ENCODE results near the gene LRRC45. TPM values are rescaled to one million over a fixed set of nuclear protein-coding genes. Genes with fewer than 3 reads are reported as not detected.

LRRC45 gene
- total RNA-seq, 1 donor from 2014 or later: 15.2 TPM

DNA sequence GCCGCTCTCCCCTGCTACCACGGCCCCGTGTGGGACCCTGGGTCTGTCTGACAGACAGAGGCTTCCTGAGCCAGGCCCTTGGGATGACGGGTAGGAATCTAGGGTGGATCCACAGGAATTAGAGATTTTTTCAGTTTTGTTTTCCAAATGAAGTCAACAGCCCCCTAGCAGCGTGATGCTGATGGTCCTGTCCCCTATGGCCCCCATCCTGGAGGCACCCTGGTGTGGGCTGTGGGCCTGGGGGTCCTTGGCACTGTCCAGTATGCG is 15.9 kb upstream of the LRRC45 start:
- no peak for DNase-seq (ENCODE audit: low read depth)

DNA sequence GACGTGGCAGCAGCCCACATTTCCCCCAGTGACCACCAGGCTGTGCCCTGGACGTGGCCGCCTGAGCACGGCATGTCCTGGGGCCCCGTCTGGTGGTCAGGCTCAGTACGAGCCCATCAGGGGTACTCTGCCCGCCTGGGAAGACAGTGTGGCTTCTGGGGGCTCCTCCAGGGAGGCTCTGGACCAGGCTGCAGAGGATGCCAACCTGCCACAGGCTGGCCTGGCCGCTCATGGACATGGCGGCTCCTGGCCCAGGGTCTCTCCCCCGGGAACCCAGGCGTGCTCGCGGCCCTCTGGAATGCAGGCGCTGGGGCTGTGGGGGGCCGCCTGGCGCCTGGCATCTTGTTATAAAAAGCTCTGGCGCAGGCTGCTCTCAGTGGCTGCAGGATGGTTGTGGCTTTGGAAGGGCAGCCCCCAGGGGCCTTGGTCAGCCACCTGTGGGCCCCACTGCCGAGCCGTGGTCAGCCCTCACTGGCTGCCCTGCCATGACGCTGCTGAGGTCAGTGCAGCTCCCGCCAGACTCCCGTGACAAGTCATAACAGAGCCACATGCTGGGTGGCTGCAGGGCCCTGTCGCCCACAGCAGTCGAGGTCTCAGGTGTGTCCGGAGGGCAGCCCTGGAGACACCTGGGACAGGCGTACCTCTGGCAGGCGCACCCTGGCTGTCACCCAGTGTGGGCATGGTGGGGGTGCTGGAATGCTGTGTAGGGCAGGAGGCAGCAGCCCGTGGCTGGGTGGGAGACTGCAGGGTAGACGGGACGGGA is 15.4 kb upstream of the LRRC45 start:
- DNase-seq (ENCODE audit: low read depth): no peak

DNA sequence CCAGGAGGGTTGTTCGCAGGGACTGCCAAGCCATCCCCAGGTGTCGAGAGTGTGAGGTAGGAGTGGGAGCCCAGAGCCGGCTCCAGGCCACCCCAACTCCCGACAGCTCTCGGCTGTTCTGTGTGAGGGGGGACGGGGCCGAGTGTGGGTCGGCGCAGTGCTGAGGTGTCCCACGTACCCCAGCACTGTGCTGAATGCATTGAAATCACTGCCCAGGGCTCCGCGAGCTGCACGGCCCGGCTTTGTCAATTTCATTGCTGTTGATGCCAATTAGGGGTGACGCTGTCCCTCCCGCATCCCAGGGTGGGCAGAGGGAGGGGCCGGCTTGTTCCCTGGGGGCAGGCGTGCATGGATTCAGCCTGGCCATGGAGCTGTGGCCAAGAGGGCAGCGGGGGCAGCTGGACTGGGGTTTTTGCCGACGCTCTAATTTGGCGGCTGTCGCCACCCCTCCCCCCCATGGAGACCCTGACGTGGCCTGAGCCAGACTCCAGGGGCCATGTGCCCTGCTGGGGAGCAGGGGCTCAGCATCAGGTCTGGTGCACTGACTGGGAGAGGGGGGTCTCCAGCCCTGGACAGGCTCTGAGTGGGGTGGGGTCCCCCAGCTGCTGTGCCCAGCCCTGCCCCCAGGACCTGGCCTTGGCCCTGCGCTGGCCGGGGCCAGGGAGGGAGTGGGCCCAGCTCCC is 14.7 kb upstream of the LRRC45 start:
- DNase-seq (ENCODE audit: low read depth): no peak

- DNase-seq (ENCODE audit: low read depth): no peak
Measured at GRCh38 chr17:82008941-82009405, 14.1 kb upstream of the LRRC45 start.

DNA sequence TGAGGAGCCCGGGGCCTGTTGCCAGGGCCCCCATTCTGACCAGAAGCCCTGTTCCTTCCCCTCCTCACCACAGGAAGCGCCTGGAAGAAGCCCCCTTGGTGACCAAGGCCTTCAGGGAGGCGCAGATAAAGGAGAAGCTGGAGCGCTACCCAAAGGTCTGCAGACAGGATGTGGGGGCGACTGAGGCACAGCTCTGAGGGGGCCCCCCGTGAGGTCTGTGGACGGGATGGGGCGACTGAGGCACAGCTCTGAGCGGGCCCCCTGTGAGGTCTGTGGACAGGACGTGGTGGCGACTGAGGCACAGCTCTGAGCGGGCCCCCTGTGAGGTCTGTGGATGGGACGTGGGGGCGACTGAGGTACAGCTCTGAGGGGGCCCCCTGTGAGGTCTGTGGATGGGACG is 13.7 kb upstream of the LRRC45 start:
- no peak for DNase-seq (ENCODE audit: low read depth)

GRCh38 chr17:82010575-82011525 is 12.3 kb upstream of the LRRC45 start:
- no peak for DNase-seq (ENCODE audit: low read depth)

DNA sequence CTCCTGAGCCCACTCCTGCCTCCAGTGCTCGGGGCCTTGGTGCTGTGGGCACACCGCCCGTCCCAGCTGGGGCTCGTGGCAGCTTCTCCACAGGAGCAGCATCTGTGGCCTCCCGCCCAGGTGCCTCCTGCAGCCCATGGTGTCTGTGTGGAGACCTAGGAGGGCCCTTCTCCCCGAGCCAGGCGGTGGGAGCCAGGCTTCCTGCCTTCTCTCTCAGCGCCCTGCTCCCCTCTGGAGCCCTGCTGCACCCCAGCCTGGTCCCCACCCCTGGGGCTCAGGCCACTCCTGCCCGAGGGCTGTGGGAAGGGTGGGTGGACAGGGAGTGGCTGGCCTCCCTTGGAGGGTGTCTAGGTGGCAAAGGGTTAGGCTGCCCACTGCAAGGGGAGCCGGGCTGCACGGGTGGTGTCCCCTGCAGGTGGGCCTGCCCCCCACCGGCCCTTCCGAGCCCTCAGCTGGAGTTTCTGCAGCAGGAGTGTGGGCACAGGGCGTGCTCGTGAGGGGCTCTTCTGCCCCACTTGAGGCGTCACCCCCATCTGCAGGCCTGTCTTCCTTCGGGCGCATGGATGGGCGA is 11.4 kb upstream of the LRRC45 start:
- no peak for DNase-seq (ENCODE audit: low read depth)

DNA sequence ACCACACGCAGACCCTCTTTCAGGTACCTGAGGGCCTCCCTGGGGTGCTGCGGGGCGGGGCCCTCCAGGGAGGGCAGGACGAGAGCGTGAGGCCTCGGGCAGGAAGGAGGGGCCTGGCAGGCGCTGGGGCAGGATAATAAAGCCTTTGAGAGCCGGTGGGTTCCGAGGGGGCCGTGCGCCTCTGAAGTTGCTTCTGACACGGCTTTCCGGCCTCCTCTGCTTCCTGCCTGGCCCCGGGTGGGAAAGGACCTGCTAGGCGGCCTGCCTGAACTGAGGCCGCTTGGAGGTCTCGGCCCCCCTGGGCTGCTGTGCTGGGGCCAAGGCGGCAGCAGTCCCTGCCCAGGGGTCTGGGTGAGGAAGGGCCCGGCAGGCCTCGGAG is 10.9 kb upstream of the LRRC45 start:
- DNase-seq (ENCODE audit: low read depth): no peak

GRCh38 chr17:82012640-82013295 is 10.3 kb upstream of the LRRC45 start:
- DNase-seq (ENCODE audit: low read depth): no peak

DNA sequence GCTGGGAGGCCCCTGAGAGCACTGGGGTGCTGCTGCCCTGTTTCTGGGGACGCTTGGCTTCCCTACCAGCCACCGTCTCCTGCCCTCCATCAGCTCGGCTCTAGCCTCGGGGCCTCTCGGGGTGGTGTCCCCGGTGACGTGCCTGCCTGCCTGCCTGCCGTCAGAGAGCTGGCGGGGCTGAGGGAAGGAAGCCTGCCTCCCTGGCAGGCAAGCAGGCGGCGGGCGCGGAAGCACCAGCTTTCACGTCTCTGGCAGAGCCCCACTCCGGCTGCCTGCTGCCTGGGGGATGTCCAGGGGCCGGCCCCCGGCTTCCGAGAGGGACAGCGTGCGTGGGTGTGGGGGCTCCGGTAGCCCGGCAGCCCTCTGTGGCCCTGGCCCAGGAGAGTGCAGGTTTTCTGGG is 9.8 kb upstream of the LRRC45 start:
- no peak for DNase-seq (ENCODE audit: low read depth)

DNA sequence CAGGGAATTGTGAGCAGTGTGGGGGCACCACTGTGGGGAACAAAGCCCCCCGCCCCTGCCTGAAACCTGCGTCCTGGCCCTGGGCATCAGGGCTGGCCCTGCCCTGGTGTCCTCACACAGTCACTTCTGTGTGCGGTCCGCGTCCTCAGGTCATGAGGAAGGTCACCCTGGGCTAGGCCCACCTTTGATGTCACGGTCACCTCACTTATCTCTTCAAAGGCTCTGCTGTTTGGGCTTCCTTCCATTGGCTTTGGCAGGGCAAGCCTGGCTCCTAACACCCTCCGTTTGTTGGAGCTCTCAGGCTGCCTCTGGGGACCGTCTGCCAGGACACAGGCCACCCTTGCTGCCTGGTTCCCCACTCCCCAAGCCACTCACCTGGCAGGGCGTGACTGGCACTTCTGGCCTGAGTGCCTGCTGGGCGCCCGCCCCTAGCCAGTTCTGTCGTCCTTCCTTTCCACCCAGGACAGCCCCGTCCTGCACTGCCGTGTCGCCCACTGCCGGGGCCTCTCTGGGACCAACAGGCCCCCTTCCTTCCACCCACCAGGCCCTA is 9.3 kb upstream of the LRRC45 start:
- no peak for DNase-seq (ENCODE audit: low read depth)

DNA sequence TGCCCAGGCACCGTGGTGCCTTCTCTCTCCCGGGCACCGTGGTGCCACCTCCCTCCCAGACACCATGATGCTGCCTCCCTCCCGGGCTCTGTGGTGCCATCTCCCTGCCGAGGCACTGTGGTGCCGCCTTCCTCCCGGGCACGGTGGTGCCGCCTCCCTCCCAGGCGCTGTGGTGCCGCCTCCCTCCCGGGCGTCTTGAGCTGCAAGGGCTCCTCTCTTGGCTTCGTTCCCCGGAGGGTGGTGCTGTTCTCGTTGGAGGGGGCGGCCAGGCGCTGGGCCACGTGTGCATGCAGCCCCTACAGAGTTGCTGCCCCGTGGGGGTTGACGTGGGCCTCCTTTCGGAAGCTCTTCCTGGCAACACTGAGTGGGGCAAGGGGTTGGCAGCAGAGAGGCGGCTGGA is 8.7 kb upstream of the LRRC45 start:
- no peak for DNase-seq (ENCODE audit: low read depth)

- no peak for DNase-seq (ENCODE audit: low read depth)
Measured at GRCh38 chr17:82014971-82015310, 8.2 kb upstream of the LRRC45 start.

DNA sequence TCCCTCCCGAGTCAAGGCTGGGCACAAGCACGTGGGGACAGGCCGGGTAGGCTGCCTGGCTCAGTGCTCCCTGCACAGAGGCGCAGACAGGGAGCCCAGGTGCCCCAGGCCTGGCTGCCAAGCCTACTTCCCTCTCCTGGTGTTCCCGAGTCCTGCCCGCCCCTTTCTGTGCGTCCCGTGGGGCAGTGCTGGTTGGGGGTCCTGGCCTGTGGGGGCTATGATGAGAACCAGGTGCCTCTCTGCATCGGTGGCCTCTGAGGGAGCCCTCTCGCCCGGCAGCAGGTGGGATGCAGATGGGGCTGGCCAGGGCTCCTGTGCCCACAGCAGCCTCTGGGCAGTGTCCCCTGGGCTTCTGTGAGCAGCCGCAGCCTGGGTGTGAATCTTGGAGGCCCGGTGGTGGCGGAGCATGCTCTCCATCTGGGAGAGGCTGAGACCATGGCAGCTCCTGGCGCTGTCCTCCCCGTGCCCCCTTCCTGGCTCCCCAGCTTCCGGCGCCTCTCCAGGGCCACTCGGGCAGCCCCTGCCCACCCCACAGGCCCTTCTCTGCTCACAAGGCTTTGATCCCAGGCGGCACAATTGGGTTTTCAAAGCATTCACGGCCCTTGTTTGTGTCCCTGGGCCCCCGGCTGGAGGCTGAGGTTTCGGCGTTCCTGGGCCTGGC is 7.7 kb upstream of the LRRC45 start:
- no peak for DNase-seq (ENCODE audit: low read depth)

DNA sequence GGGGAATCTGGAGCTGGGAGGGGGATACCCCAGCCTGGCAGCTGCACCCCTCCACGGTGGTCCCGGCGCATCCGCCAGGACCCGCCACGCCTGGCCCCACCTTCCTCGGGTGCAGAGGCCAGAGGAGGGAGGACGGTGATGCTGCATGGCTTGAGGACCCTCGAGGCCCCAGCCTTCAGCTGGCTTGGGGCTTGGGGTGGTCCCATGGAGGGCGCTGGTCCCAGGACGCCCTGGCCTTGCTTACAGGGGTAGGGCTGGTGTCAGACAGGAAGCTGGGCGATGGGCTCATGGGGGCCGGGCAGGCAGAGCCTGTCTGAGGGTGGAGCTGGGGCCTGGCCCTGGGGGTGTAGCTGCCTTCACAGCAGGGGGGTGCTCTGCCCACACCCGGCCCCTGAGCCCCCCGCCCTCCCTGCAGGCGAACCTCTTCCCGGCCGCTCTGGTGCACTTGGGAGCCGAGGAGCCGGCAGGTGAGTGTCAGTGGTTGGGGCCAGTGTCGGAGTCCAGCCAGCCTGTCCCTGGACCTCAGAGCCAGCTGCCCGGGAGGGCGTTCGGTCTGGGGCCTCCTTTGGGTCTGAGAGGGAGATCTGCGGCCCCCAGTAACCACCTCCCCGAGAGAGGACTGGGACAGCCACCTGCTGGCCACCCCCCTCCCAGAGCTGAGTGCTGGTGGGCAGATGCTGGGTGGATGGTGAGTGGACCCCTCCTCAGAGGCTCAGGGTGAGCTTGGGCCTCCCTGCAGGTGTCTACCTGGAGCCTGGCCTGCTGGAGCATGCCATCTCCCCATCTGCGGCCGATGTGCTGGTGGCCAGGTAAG is 6.8 kb upstream of the LRRC45 start:
- no peak for DNase-seq (ENCODE audit: low read depth)

DNA sequence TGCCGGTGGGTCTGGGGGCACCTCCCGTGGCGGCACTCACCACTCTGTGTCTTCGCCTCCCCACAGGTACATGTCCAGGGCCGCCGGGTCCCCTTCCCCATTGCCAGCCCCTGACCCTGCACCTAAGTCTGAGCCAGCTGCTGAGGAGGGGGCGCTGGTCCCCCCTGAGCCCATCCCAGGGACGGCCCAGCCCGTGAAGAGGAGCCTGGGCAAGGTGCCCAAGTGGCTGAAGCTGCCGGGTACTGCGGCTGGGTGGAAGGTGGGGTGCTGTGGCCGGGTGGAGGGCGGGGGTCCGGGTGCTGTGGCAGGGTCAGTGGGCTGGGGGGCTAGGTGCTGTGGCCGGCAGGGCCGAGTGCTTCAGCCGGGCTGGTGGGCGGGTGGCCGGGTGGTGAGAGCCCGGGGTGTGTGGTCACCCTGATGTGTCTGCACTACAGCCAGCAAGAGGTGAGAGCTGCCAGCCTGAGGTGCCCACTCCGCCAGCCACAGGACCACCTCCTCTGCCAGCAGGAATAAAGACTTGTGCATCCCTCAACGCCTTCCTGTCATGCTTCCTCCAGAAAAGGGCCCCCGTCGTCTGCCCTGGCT is 6.1 kb upstream of the LRRC45 start:
- DNase-seq (ENCODE audit: low read depth): no peak

DNA sequence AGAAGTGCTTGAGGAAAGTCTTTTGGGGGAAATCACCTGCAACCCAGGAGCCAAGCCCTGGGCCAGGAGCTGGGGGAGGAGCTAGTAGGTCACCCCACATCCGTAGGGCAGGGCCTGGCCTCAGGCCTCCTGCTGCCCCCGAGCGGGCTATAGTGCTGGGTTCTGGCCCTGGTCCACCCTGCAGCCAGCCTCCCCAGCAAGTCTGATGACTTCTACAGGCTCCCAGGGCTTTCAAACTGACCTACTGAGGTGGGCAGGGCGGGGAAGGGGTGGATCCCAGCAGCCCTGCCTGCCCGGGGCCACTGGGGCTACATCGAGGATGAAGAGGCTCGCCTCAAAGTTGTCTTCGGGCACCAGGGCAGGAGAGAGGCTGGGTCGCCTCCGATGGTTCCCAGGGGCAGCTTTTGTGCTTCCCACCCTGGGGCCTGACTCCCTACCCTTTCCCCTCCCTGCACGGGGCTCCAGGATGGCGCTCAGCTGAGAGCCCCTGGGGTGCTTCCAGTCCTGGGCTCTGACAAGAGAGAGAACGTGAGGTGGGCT is 5.4 kb upstream of the LRRC45 start:
- DNase-seq (ENCODE audit: low read depth): no peak

DNA sequence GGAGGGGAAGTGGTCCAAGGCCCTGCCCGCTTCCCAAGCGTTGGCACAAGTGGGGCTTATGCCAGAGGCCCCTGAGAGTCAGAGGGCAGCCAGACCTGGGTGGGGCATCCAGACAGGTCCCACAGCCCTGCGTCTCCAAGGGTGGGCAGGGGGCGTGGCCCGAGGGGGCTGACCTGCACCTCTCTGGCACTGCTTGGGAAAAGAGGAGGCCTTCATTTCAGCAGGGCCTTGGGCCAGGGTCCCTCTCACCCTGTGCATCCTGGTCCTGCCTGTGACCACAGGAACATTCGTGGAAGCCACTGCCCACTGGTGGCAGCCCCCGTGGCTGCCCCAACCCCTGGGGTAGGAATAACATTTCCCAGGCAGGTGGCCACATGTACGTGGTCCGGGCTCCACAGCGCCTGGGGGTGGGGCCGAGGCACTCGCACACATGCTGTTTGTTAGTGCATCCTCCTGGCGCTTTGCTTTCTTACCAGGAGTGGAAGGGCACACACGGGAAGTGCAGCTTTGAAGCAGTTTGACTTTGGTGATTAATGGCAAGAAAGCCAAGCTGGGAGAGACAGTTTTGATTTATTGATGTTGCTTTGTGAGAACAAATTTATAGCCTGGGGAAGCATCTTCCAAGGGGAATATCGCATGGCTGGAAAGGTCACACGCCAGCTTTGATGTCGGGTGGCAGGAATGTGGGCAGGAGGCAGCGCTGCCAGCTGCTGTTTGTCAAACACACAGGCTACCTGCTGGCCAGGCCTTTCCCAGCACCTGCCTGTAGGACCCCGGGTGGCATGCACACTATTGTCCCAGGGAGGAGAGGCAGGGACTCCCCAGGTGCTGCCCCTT is 4.7 kb upstream of the LRRC45 start:
- no peak for DNase-seq (ENCODE audit: low read depth)
